ENCODE measurements around the gene S100A7. TPM values are rescaled to one million over a fixed set of nuclear protein-coding genes. Genes with fewer than 3 reads are reported as not detected.

The S100A7 gene
- total and polyA plus RNA-seq, 4 donors: not detected

DNA sequence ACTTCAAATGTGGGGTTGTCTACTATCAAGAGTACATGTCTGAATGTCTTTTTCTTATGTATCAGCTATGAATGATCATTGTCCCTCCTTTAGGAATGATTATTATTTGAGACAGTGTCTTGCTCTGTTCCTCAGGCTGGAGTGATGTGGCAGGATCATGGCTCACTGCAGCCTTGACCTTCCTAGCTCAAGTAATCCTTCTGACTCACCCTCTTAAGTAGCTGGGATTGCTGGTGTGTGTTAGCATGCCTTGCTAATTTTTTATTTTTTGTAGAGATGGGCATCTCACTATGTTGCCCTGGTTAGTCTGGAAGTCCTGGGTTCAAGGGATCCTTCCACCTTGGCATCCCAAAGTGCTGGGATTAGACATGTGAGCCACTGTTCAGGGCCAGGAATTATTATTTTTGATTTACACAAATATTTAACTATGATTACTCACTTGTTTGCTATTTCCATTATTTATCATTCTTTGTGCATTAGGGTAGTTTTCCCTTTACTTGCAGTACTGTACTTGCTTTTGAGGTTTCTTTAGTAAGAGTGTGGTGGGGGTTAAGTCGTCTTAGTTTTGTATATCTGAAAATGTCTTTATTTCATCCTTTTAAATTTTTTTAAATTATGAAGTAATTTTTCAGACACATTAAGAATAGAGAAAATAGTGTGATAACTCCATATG lies 12.8 kb downstream of the S100A7 start:
- no peak for TF ChIP-seq EGR1 (IDR thresholded peaks at IDR 0.05; ENCODE audit: low read depth in 2 of 2)

DNA sequence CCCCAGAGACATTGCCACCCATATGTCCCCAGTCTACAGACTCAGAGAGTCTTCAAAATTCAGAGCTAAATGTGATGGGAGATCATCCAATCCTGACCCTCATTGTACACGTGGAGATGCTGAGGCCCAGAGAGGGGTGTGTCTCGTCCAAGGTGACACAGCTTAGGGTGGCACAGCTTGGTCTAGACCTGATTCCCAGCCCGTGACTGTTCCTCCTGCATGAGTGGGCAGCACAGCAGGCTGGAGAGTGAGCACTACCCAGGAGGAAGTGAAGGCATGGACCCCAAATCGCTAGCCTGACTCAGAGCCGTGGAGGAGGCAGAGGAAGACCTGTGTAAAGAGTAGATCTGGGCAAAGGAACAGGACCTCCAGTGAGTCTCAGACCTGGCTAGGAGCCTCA lies 16.4 kb downstream of the S100A7 start:
- H3K4me1 ChIP-seq (ENCODE audit: control insufficient read depth in 4 of 4, insufficient read depth in 4 of 4, low read length in 3 of 4): no peaks in the 10 kb centered on the region
- H3K4me3 ChIP-seq (ENCODE audit: low read depth in 1 of 3, low read length in 3 of 3): no peak overlapping the region
- H3K27me3 ChIP-seq (ENCODE audit: control insufficient read depth in 4 of 4, insufficient read depth in 4 of 4, low read length in 3 of 4): peaks cover 0 to 5% (median 2%) of the 10 kb centered on the region in 4 donors
- no peaks in the 10 kb centered on the region for H3K36me3 ChIP-seq (ENCODE audit: control insufficient read depth in 4 of 4, insufficient read depth in 3 of 4, low read depth in 1 of 4, low read length in 3 of 4)
- TF ChIP-seq FOXA2 (IDR thresholded peaks at IDR 0.05): no peak
- no peak for TF ChIP-seq RAD21 (IDR thresholded peaks at IDR 0.05)
- TF ChIP-seq EGR1 (IDR thresholded peaks at IDR 0.05; ENCODE audit: low read depth in 2 of 2): no peak
- TF ChIP-seq, protein P1, sequence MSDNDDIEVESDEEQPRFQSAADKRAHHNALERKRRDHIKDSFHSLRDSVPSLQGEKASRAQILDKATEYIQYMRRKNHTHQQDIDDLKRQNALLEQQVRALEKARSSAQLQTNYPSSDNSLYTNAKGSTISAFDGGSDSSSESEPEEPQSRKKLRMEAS (IDR thresholded peaks at IDR 0.05): no peak
- TF ChIP-seq NR2F2 (IDR thresholded peaks at IDR 0.05): no peak
- no peak for TF ChIP-seq FOXA1 (IDR thresholded peaks at IDR 0.05)
- TF ChIP-seq, protein P2, sequence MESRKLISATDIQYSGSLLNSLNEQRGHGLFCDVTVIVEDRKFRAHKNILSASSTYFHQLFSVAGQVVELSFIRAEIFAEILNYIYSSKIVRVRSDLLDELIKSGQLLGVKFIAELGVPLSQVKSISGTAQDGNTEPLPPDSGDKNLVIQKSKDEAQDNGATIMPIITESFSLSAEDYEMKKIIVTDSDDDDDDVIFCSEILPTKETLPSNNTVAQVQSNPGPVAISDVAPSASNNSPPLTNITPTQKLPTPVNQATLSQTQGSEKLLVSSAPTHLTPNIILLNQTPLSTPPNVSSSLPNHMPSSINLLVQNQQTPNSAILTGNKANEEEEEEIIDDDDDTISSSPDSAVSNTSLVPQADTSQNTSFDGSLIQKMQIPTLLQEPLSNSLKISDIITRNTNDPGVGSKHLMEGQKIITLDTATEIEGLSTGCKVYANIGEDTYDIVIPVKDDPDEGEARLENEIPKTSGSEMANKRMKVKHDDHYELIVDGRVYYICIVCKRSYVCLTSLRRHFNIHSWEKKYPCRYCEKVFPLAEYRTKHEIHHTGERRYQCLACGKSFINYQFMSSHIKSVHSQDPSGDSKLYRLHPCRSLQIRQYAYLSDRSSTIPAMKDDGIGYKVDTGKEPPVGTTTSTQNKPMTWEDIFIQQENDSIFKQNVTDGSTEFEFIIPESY (IDR thresholded peaks at IDR 0.05): no peak
- TF ChIP-seq, protein P3, sequence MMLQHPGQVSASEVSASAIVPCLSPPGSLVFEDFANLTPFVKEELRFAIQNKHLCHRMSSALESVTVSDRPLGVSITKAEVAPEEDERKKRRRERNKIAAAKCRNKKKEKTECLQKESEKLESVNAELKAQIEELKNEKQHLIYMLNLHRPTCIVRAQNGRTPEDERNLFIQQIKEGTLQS (IDR thresholded peaks at IDR 0.05): no peak
- TF ChIP-seq SP1 (IDR thresholded peaks at IDR 0.05): no peak
- no peak for TF ChIP-seq JUND (IDR thresholded peaks at IDR 0.05)
- TF ChIP-seq, protein P4, sequence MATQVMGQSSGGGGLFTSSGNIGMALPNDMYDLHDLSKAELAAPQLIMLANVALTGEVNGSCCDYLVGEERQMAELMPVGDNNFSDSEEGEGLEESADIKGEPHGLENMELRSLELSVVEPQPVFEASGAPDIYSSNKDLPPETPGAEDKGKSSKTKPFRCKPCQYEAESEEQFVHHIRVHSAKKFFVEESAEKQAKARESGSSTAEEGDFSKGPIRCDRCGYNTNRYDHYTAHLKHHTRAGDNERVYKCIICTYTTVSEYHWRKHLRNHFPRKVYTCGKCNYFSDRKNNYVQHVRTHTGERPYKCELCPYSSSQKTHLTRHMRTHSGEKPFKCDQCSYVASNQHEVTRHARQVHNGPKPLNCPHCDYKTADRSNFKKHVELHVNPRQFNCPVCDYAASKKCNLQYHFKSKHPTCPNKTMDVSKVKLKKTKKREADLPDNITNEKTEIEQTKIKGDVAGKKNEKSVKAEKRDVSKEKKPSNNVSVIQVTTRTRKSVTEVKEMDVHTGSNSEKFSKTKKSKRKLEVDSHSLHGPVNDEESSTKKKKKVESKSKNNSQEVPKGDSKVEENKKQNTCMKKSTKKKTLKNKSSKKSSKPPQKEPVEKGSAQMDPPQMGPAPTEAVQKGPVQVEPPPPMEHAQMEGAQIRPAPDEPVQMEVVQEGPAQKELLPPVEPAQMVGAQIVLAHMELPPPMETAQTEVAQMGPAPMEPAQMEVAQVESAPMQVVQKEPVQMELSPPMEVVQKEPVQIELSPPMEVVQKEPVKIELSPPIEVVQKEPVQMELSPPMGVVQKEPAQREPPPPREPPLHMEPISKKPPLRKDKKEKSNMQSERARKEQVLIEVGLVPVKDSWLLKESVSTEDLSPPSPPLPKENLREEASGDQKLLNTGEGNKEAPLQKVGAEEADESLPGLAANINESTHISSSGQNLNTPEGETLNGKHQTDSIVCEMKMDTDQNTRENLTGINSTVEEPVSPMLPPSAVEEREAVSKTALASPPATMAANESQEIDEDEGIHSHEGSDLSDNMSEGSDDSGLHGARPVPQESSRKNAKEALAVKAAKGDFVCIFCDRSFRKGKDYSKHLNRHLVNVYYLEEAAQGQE (IDR thresholded peaks at IDR 0.05): no peak
- TF ChIP-seq TAF1 (conservative IDR thresholded peaks at IDR 0.05): no peak
- TF ChIP-seq, protein P5, sequence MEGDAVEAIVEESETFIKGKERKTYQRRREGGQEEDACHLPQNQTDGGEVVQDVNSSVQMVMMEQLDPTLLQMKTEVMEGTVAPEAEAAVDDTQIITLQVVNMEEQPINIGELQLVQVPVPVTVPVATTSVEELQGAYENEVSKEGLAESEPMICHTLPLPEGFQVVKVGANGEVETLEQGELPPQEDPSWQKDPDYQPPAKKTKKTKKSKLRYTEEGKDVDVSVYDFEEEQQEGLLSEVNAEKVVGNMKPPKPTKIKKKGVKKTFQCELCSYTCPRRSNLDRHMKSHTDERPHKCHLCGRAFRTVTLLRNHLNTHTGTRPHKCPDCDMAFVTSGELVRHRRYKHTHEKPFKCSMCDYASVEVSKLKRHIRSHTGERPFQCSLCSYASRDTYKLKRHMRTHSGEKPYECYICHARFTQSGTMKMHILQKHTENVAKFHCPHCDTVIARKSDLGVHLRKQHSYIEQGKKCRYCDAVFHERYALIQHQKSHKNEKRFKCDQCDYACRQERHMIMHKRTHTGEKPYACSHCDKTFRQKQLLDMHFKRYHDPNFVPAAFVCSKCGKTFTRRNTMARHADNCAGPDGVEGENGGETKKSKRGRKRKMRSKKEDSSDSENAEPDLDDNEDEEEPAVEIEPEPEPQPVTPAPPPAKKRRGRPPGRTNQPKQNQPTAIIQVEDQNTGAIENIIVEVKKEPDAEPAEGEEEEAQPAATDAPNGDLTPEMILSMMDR (IDR thresholded peaks at IDR 0.05; ENCODE audit: low read depth, low read length, missing input control): no peak
- TF ChIP-seq HNF4G (IDR thresholded peaks at IDR 0.05): no peak
- TF ChIP-seq RXRA (IDR thresholded peaks at IDR 0.05): no peak
- TF ChIP-seq HNF4A (conservative IDR thresholded peaks at IDR 0.05): no peak
- TF ChIP-seq YY1 (IDR thresholded peaks at IDR 0.05): no peak
- H3K9ac ChIP-seq (ENCODE audit: low read depth in 1 of 2, low read length in 2 of 2): no peak overlapping the region
- no peak overlapping the region for H3K27ac ChIP-seq (ENCODE audit: low read depth in 1 of 2, low read length in 2 of 2)
- peaks cover 0 to 2% (median 0%) of the 10 kb centered on the region in 4 donors for H3K9me3 ChIP-seq (ENCODE audit: control insufficient read depth in 4 of 4, low read length in 3 of 4)
- WGBS: 60% methylated on average over 5 of the region's 5 CpGs
- DNase-seq (ENCODE audit: low spot score): no peak

More for the DNA sequence above, 12.8 kb downstream of the S100A7 start:
- Histone ChIP-seq H3K27ac (ENCODE audit: low read depth in 1 of 2, low read length in 2 of 2) (no peak overlapping the region), H3K9me3 (ENCODE audit: control insufficient read depth in 4 of 4, low read length in 3 of 4) (peaks cover 0 to 2% (median 0%) of the 10 kb centered on the region in 4 donors), H3K36me3 (ENCODE audit: control insufficient read depth in 4 of 4, insufficient read depth in 3 of 4, low read depth in 1 of 4, low read length in 3 of 4) (no peaks in the 10 kb centered on the region), H3K9ac (ENCODE audit: low read depth in 1 of 2, low read length in 2 of 2) (no peak overlapping the region), H3K4me3 (ENCODE audit: low read depth in 1 of 3, low read length in 3 of 3) (no peak overlapping the region), H3K4me1 (ENCODE audit: control insufficient read depth in 4 of 4, insufficient read depth in 4 of 4, low read length in 3 of 4) (no peaks in the 10 kb centered on the region), H3K27me3 (ENCODE audit: control insufficient read depth in 4 of 4, insufficient read depth in 4 of 4, low read length in 3 of 4) (peaks cover 0 to 5% (median 2%) of the 10 kb centered on the region in 4 donors)
- WGBS: 68% methylated on average over 1 of the region's 1 CpG
- no peak for DNase-seq (ENCODE audit: low spot score)

All from liver (tissue), 9 donors.